ENCODE results near the gene PRKCQ. TPM values are rescaled to one million over a fixed set of nuclear protein-coding genes. Genes with fewer than 3 reads are reported as not detected.

The PRKCQ gene
- total and polyA plus RNA-seq, 2 of the 4 experiments (the other 2 are of a cell fraction), result under 0.01 to 0.03 TPM

GRCh38 chr10:6595499-6595898 is 15.4 kb upstream of the PRKCQ start:
- Histone ChIP-seq H3K4ac (ENCODE audit: low read depth, low read length) (no peak overlapping the region), H3K9me3 (ENCODE audit: control insufficient read depth, insufficient read depth, low read length) (no peaks in the 10 kb centered on the region), H4K20me1 (ENCODE audit: insufficient read depth, low read length) (no peaks in the 10 kb centered on the region), H3K4me1 (ENCODE audit: control insufficient read depth, insufficient read depth, low read length) (no peaks in the 10 kb centered on the region), H2AK5ac (ENCODE audit: low read depth, low read length) (no peak overlapping the region), H2BK15ac (ENCODE audit: low read depth, low read length) (no peak overlapping the region), H3K36me3 (ENCODE audit: control insufficient read depth, insufficient read depth, low read length) (no peaks in the 10 kb centered on the region), H2AFZ (replicated peaks; ENCODE audit: low read length, poor library complexity) (no peak overlapping the region), H4K91ac (ENCODE audit: insufficient read depth, low read depth, low read length) (no peak overlapping the region), H2AK9ac (replicated peaks; ENCODE audit: low read depth, low read length, poor library complexity) (no peak overlapping the region), H2BK120ac (ENCODE audit: low read depth, low read length) (no peak overlapping the region), H3K27ac (ENCODE audit: insufficient read depth, low read length) (no peak overlapping the region), H3K14ac (replicated peaks; ENCODE audit: low read depth, low read length) (no peak overlapping the region), H3K4me3 (ENCODE audit: insufficient read depth, low read depth, low read length) (no peak overlapping the region), H3K4me2 (ENCODE audit: low read depth, low read length) (no peak overlapping the region), H4K5ac (ENCODE audit: low read depth, low read length) (no peak overlapping the region), H3K18ac (ENCODE audit: low read depth, low read length) (no peak overlapping the region), H3K79me1 (ENCODE audit: low read depth in 1 of 2, low read length in 2 of 2) (no peaks in the 10 kb centered on the region), H2BK20ac (ENCODE audit: low read depth, low read length) (no peak overlapping the region), H4K8ac (ENCODE audit: low read depth in 2 of 2, low read length in 2 of 2) (no peak overlapping the region), H2BK5ac (ENCODE audit: low read depth, low read length, poor library complexity, severe bottlenecking) (no peak overlapping the region), H3K9ac (ENCODE audit: low read depth, low read length) (no peak overlapping the region), H3K9me1 (ENCODE audit: insufficient read depth, low read length) (no peaks in the 10 kb centered on the region), H3K27me3 (ENCODE audit: control insufficient read depth, insufficient read depth, low read length) (no peaks in the 10 kb centered on the region; the same call in 1 of the 2 replicates), H3K56ac (ENCODE audit: extremely low read depth, insufficient read depth, low read length) (no peak overlapping the region), H3K23ac (ENCODE audit: low read depth, low read length) (no peak overlapping the region)
- no TSS peak for BruUV-seq (replicated peaks)
- dilution Hi-C loops (cut with HindIII; ENCODE audit: low sequenced_read_pairs, unreplicated experiment), result no loop called here
- ChIA-PET POLR2A (ENCODE audit: unreplicated experiment) (no interaction called here), CTCF (no interaction called here)
- WGBS, 2 experiments (ENCODE audit: extremely low coverage in 2 of 2, insufficient read length in 1 of 2), result no CpG with 5 or more reads among the region's 4 CpGs
- intact Hi-C loops (cut with micrococcal nuclease), result no loop called here
- no peak for ATAC-seq (ENCODE audit: low read depth)
- no peak for DNase-seq
- in situ Hi-C loops (cut with MboI; ENCODE audit: low sequenced_read_pairs), result no loop called here
- TF ChIP-seq MXI1 (IDR thresholded peaks at IDR 0.05; ENCODE audit: borderline replicate concordance, low read depth, low read length) (no peak), ELK1 (IDR thresholded peaks at IDR 0.05; ENCODE audit: borderline replicate concordance, low read depth, low read length) (no peak), RCOR1 (IDR thresholded peaks at IDR 0.05; ENCODE audit: insufficient replicate concordance, low read length) (no peak), BHLHE40 (IDR thresholded peaks at IDR 0.05; ENCODE audit: low read depth, low read length) (no peak), RAD21 (IDR thresholded peaks at IDR 0.05; ENCODE audit: low read length) (no peak), FOS (IDR thresholded peaks at IDR 0.05; ENCODE audit: low read depth, low read length) (no peak), CHD1 (IDR thresholded peaks at IDR 0.05; ENCODE audit: low read depth, low read length) (no peak), POLR2A (IDR thresholded peaks at IDR 0.05; ENCODE audit: low read depth, low read length) (no peak), MAFK (IDR thresholded peaks at IDR 0.05; ENCODE audit: low read depth, low read length) (no peak), RFX5 (IDR thresholded peaks at IDR 0.05; ENCODE audit: low read depth, low read length) (no peak), MAZ (IDR thresholded peaks at IDR 0.05; ENCODE audit: borderline replicate concordance, low read depth, low read length) (no peak)
- TF ChIP-seq, protein P1, sequence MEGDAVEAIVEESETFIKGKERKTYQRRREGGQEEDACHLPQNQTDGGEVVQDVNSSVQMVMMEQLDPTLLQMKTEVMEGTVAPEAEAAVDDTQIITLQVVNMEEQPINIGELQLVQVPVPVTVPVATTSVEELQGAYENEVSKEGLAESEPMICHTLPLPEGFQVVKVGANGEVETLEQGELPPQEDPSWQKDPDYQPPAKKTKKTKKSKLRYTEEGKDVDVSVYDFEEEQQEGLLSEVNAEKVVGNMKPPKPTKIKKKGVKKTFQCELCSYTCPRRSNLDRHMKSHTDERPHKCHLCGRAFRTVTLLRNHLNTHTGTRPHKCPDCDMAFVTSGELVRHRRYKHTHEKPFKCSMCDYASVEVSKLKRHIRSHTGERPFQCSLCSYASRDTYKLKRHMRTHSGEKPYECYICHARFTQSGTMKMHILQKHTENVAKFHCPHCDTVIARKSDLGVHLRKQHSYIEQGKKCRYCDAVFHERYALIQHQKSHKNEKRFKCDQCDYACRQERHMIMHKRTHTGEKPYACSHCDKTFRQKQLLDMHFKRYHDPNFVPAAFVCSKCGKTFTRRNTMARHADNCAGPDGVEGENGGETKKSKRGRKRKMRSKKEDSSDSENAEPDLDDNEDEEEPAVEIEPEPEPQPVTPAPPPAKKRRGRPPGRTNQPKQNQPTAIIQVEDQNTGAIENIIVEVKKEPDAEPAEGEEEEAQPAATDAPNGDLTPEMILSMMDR (conservative IDR thresholded peaks at IDR 0.05; ENCODE audit: low read depth, low read length), result no peak
